ENCODE data around the gene SLC51A. TPM values are rescaled to one million over a fixed set of nuclear protein-coding genes. Genes with fewer than 3 reads are reported as not detected.

Gene SLC51A
- total and polyA plus RNA-seq, 7 donors: 0.31 to 0.44 (median 0.39) TPM; not detected in 3

DNA sequence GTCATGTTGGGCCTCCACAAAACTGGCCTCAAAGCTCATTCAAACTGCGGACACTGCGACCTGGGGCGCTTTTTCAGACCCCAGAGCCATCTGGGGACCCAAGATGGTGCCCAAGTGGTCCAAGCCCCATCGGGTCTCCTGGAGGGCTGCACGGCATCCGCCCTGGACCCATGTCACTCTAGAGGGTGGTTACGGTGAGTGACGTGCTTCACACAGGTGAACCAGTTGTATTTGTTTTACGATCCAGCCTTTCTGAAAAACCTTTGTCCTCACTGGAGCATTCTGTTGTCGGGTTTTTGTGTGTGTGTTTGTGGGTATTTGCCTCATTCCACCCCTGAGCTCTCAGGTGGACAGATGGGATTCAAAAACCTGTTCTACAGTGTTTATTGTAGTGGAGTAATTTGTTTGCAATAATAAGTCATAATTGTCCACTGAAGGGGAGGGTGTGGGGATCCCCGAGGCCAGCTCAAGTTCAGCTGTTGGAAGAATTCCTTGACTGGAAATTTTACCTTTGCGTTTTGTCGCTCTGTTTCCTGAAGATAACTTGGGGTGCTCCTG lies 1.9 kb downstream of the SLC51A start:
- intact Hi-C loops (cut with DNase I): no loop called here
- no peak overlapping the region for H3K27ac ChIP-seq
- 86 to 93% (median 89%) methylated on average over 13 of the region's 13 CpGs for WGBS, 3 donors
- no peaks in the 10 kb centered on the region for H3K9me3 ChIP-seq
- no peak for ATAC-seq
- H3K4me1 ChIP-seq: peaks cover 3% of the 10 kb centered on the region
- no peak for DNase-seq
- TF ChIP-seq, protein P1, sequence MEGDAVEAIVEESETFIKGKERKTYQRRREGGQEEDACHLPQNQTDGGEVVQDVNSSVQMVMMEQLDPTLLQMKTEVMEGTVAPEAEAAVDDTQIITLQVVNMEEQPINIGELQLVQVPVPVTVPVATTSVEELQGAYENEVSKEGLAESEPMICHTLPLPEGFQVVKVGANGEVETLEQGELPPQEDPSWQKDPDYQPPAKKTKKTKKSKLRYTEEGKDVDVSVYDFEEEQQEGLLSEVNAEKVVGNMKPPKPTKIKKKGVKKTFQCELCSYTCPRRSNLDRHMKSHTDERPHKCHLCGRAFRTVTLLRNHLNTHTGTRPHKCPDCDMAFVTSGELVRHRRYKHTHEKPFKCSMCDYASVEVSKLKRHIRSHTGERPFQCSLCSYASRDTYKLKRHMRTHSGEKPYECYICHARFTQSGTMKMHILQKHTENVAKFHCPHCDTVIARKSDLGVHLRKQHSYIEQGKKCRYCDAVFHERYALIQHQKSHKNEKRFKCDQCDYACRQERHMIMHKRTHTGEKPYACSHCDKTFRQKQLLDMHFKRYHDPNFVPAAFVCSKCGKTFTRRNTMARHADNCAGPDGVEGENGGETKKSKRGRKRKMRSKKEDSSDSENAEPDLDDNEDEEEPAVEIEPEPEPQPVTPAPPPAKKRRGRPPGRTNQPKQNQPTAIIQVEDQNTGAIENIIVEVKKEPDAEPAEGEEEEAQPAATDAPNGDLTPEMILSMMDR (IDR thresholded peaks at IDR 0.05): no peak
- no peak overlapping the region for H3K4me3 ChIP-seq
- no peaks in the 10 kb centered on the region for H3K27me3 ChIP-seq (ENCODE audit: insufficient read depth in 3 of 3, low read length in 2 of 3)
- no peaks in the 10 kb centered on the region for H3K36me3 ChIP-seq (ENCODE audit: insufficient read depth in 1 of 2, low read depth in 1 of 2)

DNA sequence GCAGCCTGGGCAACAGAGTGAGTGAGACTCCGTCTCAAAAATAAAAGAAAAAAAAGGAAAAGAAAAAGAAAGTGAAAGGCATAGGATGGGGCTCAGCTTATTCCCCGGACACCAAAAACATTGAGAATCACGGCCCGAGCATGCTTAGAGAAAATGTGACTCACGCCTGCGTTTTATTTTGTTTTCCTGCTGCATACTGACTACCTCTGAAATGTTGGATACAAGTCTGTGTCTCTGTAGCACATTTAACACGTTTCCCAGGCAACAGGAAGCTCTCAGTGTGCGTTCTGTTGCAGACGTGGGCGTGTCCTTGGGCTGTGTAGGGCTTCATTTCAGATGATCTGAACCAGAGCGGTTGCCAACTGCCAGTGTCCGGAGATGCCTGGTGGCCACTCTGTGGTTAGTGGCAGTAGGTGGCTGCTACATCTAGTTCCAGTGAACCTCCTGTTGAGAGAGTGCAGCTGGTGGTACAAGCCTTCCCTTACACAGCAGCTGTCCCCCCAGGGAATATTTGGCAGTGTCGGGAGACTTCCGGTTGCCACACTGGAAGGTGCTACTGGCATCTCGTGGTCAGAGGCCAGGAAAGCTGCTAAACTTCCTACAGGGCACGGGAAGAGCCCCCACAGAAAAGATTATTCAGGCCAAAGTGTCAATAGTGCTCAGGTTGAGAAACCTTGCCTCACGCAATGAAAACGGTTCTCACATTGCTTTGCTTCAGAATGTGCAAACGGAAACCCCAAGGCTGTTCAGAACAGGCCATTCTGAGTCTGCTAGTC lies 3.0 kb downstream of the SLC51A start:
- intact Hi-C loops (cut with DNase I): no loop called here
- 17 to 35% (median 24%) methylated on average over 19 of the region's 19 CpGs for WGBS, 3 donors
- Histone ChIP-seq H3K9me3 (no peaks in the 10 kb centered on the region), H3K4me1 (peaks cover 3% of the 10 kb centered on the region), H3K27me3 (ENCODE audit: insufficient read depth in 3 of 3, low read length in 2 of 3) (no peaks in the 10 kb centered on the region), H3K36me3 (ENCODE audit: insufficient read depth in 1 of 2, low read depth in 1 of 2) (no peaks in the 10 kb centered on the region), H3K27ac (peak overlapping the region; percentile 46), H3K4me3 (peak overlapping the region; percentile 25)
- TF ChIP-seq, protein P1 (IDR thresholded peaks at IDR 0.05): no peak
- ATAC-seq: peak; percentile 53 to 64 (median 55)
- DNase-seq: peak; percentile 65 to 70

DNA sequence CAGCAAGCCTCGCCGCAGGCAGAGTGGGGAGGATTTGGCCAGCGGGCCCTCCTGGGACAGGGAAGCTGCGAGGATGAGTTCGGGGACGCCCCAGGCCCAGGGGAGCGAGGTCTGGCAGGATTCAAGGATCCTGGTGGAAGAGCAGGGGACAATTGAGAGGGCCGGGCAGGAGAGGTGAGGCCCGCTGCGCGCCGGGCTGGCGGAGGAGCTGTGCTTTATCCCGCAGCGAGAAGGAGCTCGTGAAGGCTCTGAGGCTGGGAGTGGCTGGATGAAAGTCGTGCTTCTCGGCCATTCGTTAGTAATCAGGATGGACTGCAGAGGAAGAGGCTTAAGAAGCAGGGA lies 3.6 kb downstream of the SLC51A start:
- intact Hi-C loops (cut with DNase I): no loop called here
- DNase-seq (no peak), ATAC-seq (no peak)
- Histone ChIP-seq H3K36me3 (ENCODE audit: insufficient read depth in 1 of 2, low read depth in 1 of 2) (no peaks in the 10 kb centered on the region), H3K9me3 (no peaks in the 10 kb centered on the region), H3K4me1 (peaks cover 3% of the 10 kb centered on the region), H3K27ac (peak overlapping the region; percentile 46), H3K4me3 (peak overlapping the region; percentile 25), H3K27me3 (ENCODE audit: insufficient read depth in 3 of 3, low read length in 2 of 3) (no peaks in the 10 kb centered on the region)
- TF ChIP-seq, protein P1 (IDR thresholded peaks at IDR 0.05): no peak
- WGBS, 3 donors: 78 to 85% (median 78%) methylated on average over 19 of the region's 19 CpGs

DNA sequence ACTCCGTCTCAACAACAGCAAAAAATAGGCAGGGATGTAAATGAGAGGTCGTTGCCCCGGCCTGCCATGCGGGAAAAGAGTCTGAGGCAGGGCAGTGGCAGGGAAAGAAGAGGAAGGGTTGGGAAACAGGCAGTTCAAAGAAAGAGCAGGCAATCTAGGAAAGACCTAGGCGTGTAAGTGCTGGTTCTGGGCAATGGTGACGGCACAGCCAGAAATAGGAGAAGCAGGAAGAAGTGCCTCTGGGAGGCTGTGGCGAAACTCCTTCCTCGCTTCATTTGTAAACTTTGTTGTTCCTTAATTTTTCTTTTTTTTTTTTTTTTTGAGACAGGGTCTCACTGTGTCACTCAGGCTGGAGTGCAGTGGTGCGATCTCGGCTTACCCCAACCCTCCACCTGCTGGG lies 4.3 kb downstream of the SLC51A start:
- 90% methylated on average over 10 of the region's 10 CpGs for WGBS, 3 donors
- Histone ChIP-seq H3K4me3 (no peak overlapping the region), H3K9me3 (no peaks in the 10 kb centered on the region), H3K36me3 (ENCODE audit: insufficient read depth in 1 of 2, low read depth in 1 of 2) (no peaks in the 10 kb centered on the region), H3K27ac (no peak overlapping the region), H3K4me1 (peaks cover 3% of the 10 kb centered on the region), H3K27me3 (ENCODE audit: insufficient read depth in 3 of 3, low read length in 2 of 3) (no peaks in the 10 kb centered on the region)
- DNase-seq (no peak), ATAC-seq (peak in 1 of 4 donors; percentile 25)
- intact Hi-C loops (cut with DNase I): no loop called here
- TF ChIP-seq, protein P1 (IDR thresholded peaks at IDR 0.05): no peak

All from psoas muscle (tissue), 8 donors.